H9 (cell line): ENCODE results near the gene LPAR1. TPM values are rescaled to one million over a fixed set of nuclear protein-coding genes. Genes with fewer than 3 reads are reported as not detected.

Source experiments
- DNase-seq: peaks from one replicate; pipeline ENCODE4 v3.0.0-alpha.2; 2017
- H2AFZ ChIP-seq: one replicate; pipeline ENCODE4 v1.6.1; 2013; ENCODE audit warnings: mild to moderate bottlenecking, low read length, control low read depth, moderate library complexity
- H2AK5ac ChIP-seq: 2 replicates; pipeline ENCODE4 v1.6.1; 2013; ENCODE audit warnings: low read length, control low read depth, mixed read lengths; ENCODE audit not compliant: insufficient read length
- H2BK120ac ChIP-seq: one replicate; pipeline ENCODE4 v1.6.1; 2013; ENCODE audit warnings: low read depth, mild to moderate bottlenecking, low read length, control low read depth, inconsistent platforms; ENCODE audit not compliant: poor library complexity, severe bottlenecking
- H2BK12ac ChIP-seq: 2 replicates; pipeline ENCODE4 v1.6.1; 2013; ENCODE audit warnings: low read length, control low read depth, mixed read lengths, low read depth; ENCODE audit not compliant: insufficient read length
- H2BK15ac ChIP-seq: 2 replicates; pipeline ENCODE4 v1.6.1; 2013; ENCODE audit warnings: low read depth, low read length, control low read depth
- H2BK20ac ChIP-seq: one replicate; pipeline ENCODE4 v1.6.1; 2013; ENCODE audit warnings: low read depth, mild to moderate bottlenecking, low read length, control low read depth, inconsistent platforms; ENCODE audit not compliant: poor library complexity, severe bottlenecking
- H2BK5ac ChIP-seq: 2 replicates; pipeline ENCODE4 v1.6.1; 2013; ENCODE audit warnings: low read length, control low read depth, mixed read lengths; ENCODE audit not compliant: insufficient read length
- H3K14ac ChIP-seq: 2 replicates; pipeline ENCODE4 v1.6.1; 2013; ENCODE audit warnings: low read length, control low read depth; ENCODE audit not compliant: insufficient read depth
- H3K18ac ChIP-seq: 2 replicates; pipeline ENCODE4 v1.6.1; 2013; ENCODE audit warnings: low read depth, mild to moderate bottlenecking, mixed read lengths, low read length, control low read depth; ENCODE audit not compliant: insufficient read length
- H3K23ac ChIP-seq: 2 replicates; pipeline ENCODE4 v1.6.1; 2013; ENCODE audit warnings: low read length, control low read depth, mixed read lengths, low read depth; ENCODE audit not compliant: insufficient read length
- H3K23me2 ChIP-seq: 2 replicates; pipeline ENCODE4 v1.6.1; 2013; ENCODE audit warnings: low read depth, mild to moderate bottlenecking, mixed read lengths, low read length, control low read depth; ENCODE audit not compliant: insufficient read length, poor library complexity, severe bottlenecking
- H3K27ac ChIP-seq: 2 replicates; pipeline ENCODE4 v1.5.1; 2013; ENCODE audit warnings: low read length, control low read depth, mixed read lengths, low read depth; ENCODE audit not compliant: insufficient read length
- H3K27me3 ChIP-seq: 2 replicates; pipeline ENCODE4 v1.6.1; 2013; ENCODE audit warnings: low read length, control low read depth, inconsistent platforms; ENCODE audit not compliant: insufficient read depth
- H3K4ac ChIP-seq: 2 replicates; pipeline ENCODE4 v1.6.1; 2013; ENCODE audit warnings: low read depth, mild to moderate bottlenecking, control low read depth, inconsistent platforms, low read length, moderate library complexity
- H3K4me1 ChIP-seq: 2 replicates; pipeline ENCODE4 v1.6.1; 2013; ENCODE audit warnings: low read length, control low read depth, inconsistent platforms; ENCODE audit not compliant: insufficient read depth
- H3K4me2 ChIP-seq: 2 replicates; pipeline ENCODE4 v1.6.1; 2013; ENCODE audit warnings: low read length, control low read depth, mixed read lengths; ENCODE audit not compliant: insufficient read length, insufficient read depth
- H3K56ac ChIP-seq: 2 replicates; pipeline ENCODE4 v1.6.1; 2013; ENCODE audit warnings: low read depth, mild to moderate bottlenecking, mixed read lengths, low read length, control low read depth; ENCODE audit not compliant: insufficient read length
- H3K79me1 ChIP-seq: 2 replicates; pipeline ENCODE4 v1.6.1; 2013; ENCODE audit warnings: low read depth, mild to moderate bottlenecking, moderate library complexity, low read length, control low read depth, inconsistent platforms; ENCODE audit not compliant: insufficient read depth, poor library complexity, severe bottlenecking
- H3K79me2 ChIP-seq: 2 replicates; pipeline ENCODE4 v1.6.1; 2013; ENCODE audit warnings: low read length, control low read depth, inconsistent platforms; ENCODE audit not compliant: insufficient read depth
- H3K9ac ChIP-seq: 2 replicates; pipeline ENCODE4 v1.6.1; 2013; ENCODE audit warnings: low read length, control low read depth, mixed read lengths; ENCODE audit not compliant: insufficient read length; ENCODE audit errors: extremely low read depth
- H3K9me3 ChIP-seq: one replicate; pipeline ENCODE4 v1.6.1; 2013; ENCODE audit warnings: low read depth, low read length, inconsistent platforms; ENCODE audit not compliant: control insufficient read depth
- H3T11ph ChIP-seq: one replicate; pipeline ENCODE4 v1.6.1; 2013; ENCODE audit warnings: mild to moderate bottlenecking, low read length, control low read depth, inconsistent platforms
- H4K20me1 ChIP-seq: one replicate; pipeline ENCODE4 v1.6.1; 2013; ENCODE audit not compliant: control insufficient read depth, insufficient read length, insufficient read depth
- H4K5ac ChIP-seq: 2 replicates; pipeline ENCODE4 v1.6.1; 2013; ENCODE audit warnings: low read depth, mild to moderate bottlenecking, mixed read lengths, low read length, control low read depth; ENCODE audit not compliant: insufficient read length
- H4K8ac ChIP-seq: replicated peaks from 2 replicates; pipeline ENCODE4 v1.6.1; 2013; ENCODE audit warnings: low read length, control low read depth, mixed read lengths, low read depth; ENCODE audit not compliant: insufficient read length
- H4K91ac ChIP-seq: 2 replicates; pipeline ENCODE4 v1.6.1; 2013; ENCODE audit warnings: low read depth, mild to moderate bottlenecking, moderate library complexity, mixed read lengths, low read length, control low read depth; ENCODE audit not compliant: insufficient read length
- H3K27ac Mint-ChIP-seq, 3 experiments: 2 replicates in 2 of 3; 3 replicates in 1 of 3; pipeline ENCODE4 v1.8.0; 2020 to 2021; ENCODE audit warnings: mixed read lengths in 3 of 3, mild to moderate bottlenecking in 1 of 3, moderate library complexity in 1 of 3
- H3K27me3 Mint-ChIP-seq: 2 replicates; pipeline ENCODE4 v1.8.0; 2021; ENCODE audit warnings: low read depth, mild to moderate bottlenecking, moderate library complexity, mixed read lengths
- H3K36me3 Mint-ChIP-seq, 3 experiments: 2 replicates in 2 of 3; 3 replicates in 1 of 3; pipeline ENCODE4 v1.8.0; 2020 to 2021; ENCODE audit warnings: low read depth in 3 of 3, mixed read lengths in 3 of 3; ENCODE audit not compliant: insufficient read depth in 1 of 3
- H3K4me1 Mint-ChIP-seq, 2 experiments: 2 replicates each; pipeline ENCODE4 v1.8.0; 2020; ENCODE audit warnings: mixed read lengths in 2 of 2
- H3K4me3 Mint-ChIP-seq, 2 experiments: 2 replicates in 1 of 2; 3 replicates in 1 of 2; pipeline ENCODE4 v1.8.0; 2020 to 2021; ENCODE audit warnings: mild to moderate bottlenecking in 2 of 2, mixed read lengths in 2 of 2, moderate library complexity in 1 of 2
- H3K9me3 Mint-ChIP-seq, 2 experiments: 2 replicates in 1 of 2; 3 replicates in 1 of 2; pipeline ENCODE4 v1.8.0; 2020; ENCODE audit warnings: mild to moderate bottlenecking in 2 of 2, mixed read lengths in 2 of 2, moderate library complexity in 1 of 2
- WGBS: extraction: QIAGEN DNeasy Blood & Tissue Kit; methylation state at CpG from one replicate; pipeline ENCODE4 v1.1.7; 2013; ENCODE audit warnings: missing lambda C conversion rate, low lambda C conversion rate, mixed read lengths; ENCODE audit not compliant: insufficient read length; ENCODE audit errors: extremely low coverage; 5-methylcytosine and 5-hydroxymethylcytosine counted together
- total RNA-seq: library from RNA; stranded (reverse); gene quantifications from 2 replicates; pipeline ENCODE4 v1.2.1, GENCODE V29; 2021
- TF ChIP-seq, protein P1 (sequence below): fragments of 200-600 bp; sonication (generic); conservative IDR thresholded peaks from 3 replicates; pipeline ENCODE4 v1.8.0; 2021; ENCODE audit warnings: antibody characterized with exemption, mild to moderate bottlenecking

Gene LPAR1
- total RNA-seq, 1 experiment from 2014 or later: 1.3 TPM

DNA sequence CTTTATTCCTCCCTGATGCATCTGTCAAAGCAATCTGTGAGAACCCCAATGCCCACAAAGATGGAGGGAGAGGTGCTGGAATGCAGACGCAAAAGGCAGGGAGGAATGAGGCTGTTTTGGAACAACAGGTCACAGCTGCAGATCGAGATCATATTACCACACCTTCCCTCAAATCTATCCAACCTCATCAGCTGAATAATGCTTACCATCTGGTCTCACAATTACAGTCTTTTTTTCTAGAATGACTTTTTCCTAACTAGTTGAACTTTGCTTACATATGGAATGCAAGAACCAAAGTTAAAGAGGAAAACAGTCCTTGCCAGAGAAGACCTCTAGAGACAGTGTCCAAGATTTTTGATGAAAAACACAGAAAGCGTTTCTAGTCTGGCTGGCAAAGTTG is 158.1 kb downstream of the LPAR1 start:
- peak overlapping the region in 2 of 3 experiments; percentile 43 to 57; a peak in 3 of 7 replicates for H3K27ac Mint-ChIP-seq
- H3K79me1 ChIP-seq: no peaks in the 10 kb centered on the region
- no peak for DNase-seq
- H3K23ac ChIP-seq: no peak overlapping the region
- no peaks in the 10 kb centered on the region for H3K79me2 ChIP-seq
- H3K18ac ChIP-seq: no peak overlapping the region
- peaks cover 28 to 30% of the 10 kb centered on the region in 2 experiments for H3K4me1 Mint-ChIP-seq
- H2AK5ac ChIP-seq: no peak overlapping the region
- H2BK120ac ChIP-seq: no peak overlapping the region
- H3K4me2 ChIP-seq: no peak overlapping the region
- no peak overlapping the region for H3K14ac ChIP-seq
- no peaks in the 10 kb centered on the region for H3K23me2 ChIP-seq
- H2BK5ac ChIP-seq: no peak overlapping the region
- H3K27ac ChIP-seq: no peak overlapping the region
- H4K5ac ChIP-seq: no peak overlapping the region
- no CpG with 5 or more reads among the region's 3 CpGs for WGBS
- no peak overlapping the region for H2BK20ac ChIP-seq
- H3K9me3 ChIP-seq: no peaks in the 10 kb centered on the region
- no peak overlapping the region for H3K4ac ChIP-seq
- no peaks in the 10 kb centered on the region for H3K9me3 Mint-ChIP-seq
- no peak overlapping the region for H3K4me3 Mint-ChIP-seq
- H2BK15ac ChIP-seq: no peak overlapping the region
- H4K20me1 ChIP-seq: no peaks in the 10 kb centered on the region
- no peak overlapping the region for H3K56ac ChIP-seq
- H3K27me3 Mint-ChIP-seq: no peaks in the 10 kb centered on the region
- no peak overlapping the region for H2BK12ac ChIP-seq
- TF ChIP-seq, protein P1, sequence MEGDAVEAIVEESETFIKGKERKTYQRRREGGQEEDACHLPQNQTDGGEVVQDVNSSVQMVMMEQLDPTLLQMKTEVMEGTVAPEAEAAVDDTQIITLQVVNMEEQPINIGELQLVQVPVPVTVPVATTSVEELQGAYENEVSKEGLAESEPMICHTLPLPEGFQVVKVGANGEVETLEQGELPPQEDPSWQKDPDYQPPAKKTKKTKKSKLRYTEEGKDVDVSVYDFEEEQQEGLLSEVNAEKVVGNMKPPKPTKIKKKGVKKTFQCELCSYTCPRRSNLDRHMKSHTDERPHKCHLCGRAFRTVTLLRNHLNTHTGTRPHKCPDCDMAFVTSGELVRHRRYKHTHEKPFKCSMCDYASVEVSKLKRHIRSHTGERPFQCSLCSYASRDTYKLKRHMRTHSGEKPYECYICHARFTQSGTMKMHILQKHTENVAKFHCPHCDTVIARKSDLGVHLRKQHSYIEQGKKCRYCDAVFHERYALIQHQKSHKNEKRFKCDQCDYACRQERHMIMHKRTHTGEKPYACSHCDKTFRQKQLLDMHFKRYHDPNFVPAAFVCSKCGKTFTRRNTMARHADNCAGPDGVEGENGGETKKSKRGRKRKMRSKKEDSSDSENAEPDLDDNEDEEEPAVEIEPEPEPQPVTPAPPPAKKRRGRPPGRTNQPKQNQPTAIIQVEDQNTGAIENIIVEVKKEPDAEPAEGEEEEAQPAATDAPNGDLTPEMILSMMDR: no peak
- H3K27me3 ChIP-seq: no peaks in the 10 kb centered on the region
- H4K8ac ChIP-seq: no peak overlapping the region
- peaks cover 6% of the 10 kb centered on the region; the same call in 1 of the 2 replicates for H3K4me1 ChIP-seq
- peaks cover 0 to 5% (median 0%) of the 10 kb centered on the region in 3 experiments; a peak in 2 of 7 replicates for H3K36me3 Mint-ChIP-seq
- H3K9ac ChIP-seq: no peak overlapping the region
- H4K91ac ChIP-seq: no peak overlapping the region
- no peak overlapping the region for H2AFZ ChIP-seq
- H3T11ph ChIP-seq: no peak overlapping the region
